Endothelial cell of umbilical vein (primary cell): ENCODE data around the gene FBXO2. TPM values are rescaled to one million over a fixed set of nuclear protein-coding genes. Genes with fewer than 3 reads are reported as not detected.

Source experiments
- BruUV-seq: library from RNA; stranded (reverse); fragments of 400-500 nt; replicated peaks from 2 replicates; lab custom pipeline; 2021; lab: Mats Ljungman, UMichigan
- CTCF ChIA-PET: fragments of 300-600, 350-600 bp; sonication (Branson Sonifier 250); formaldehyde crosslinking; loops from one replicate; lab custom pipeline; 2021; ENCODE audit warnings: antibody characterized with exemption, inconsistent platforms; lab: Charles Lee
- POLR2A ChIA-PET: fragments of 300-600, 350-600 bp; sonication (Branson Sonifier 250); formaldehyde crosslinking; loops from one replicate; lab custom pipeline; 2021; ENCODE audit warnings: antibody characterized with exemption, inconsistent platforms; lab: Charles Lee
- DNase-seq: peaks from one replicate; pipeline ENCODE4 v3.0.0-alpha.2; 2011; ENCODE audit warnings: low read depth, low spot score
- FAIRE-seq: peaks from 2 replicates; lab custom pipeline; 2011; peaks lifted over from hg19 to GRCh38; lab: Jason Lieb, UNC
- H2AFZ ChIP-seq: 2 replicates; pipeline ENCODE4 v1.6.0; 2012; ENCODE audit warnings: low read depth, low read length, control low read depth, inconsistent platforms
- H3K27ac ChIP-seq: 2 replicates; pipeline ENCODE4 v1.5.1; 2011; ENCODE audit warnings: low read depth, mild to moderate bottlenecking, control low read depth, low read length, moderate library complexity; ENCODE audit not compliant: insufficient read depth
- H3K27me3 ChIP-seq, 2 experiments: 2 replicates each; pipeline versions ENCODE4 v1.6.0 to v1.6.1; 2011; ENCODE audit warnings: low read length in 2 of 2, mixed read lengths in 1 of 2; ENCODE audit not compliant: control insufficient read depth in 2 of 2, insufficient read depth in 2 of 2
- H3K36me3 ChIP-seq, 2 experiments: 2 replicates in 1 of 2; 3 replicates in 1 of 2; pipeline ENCODE4 v1.5.1; 2011; ENCODE audit warnings: low read length in 2 of 2, mild to moderate bottlenecking in 1 of 2, moderate library complexity in 1 of 2; ENCODE audit not compliant: control insufficient read depth in 2 of 2, insufficient read depth in 2 of 2; ENCODE audit errors: extremely low read depth in 1 of 2
- H3K4me1 ChIP-seq: 3 replicates; pipeline ENCODE4 v1.5.1; 2011; ENCODE audit warnings: mild to moderate bottlenecking, low read length; ENCODE audit not compliant: control insufficient read depth, insufficient read depth; ENCODE audit errors: extremely low read depth
- H3K4me2 ChIP-seq: 2 replicates; pipeline ENCODE4 v1.6.1; 2011; ENCODE audit warnings: low read length, control low read depth, mixed read lengths; ENCODE audit not compliant: insufficient read depth
- H3K4me3 ChIP-seq, 3 experiments: fragments of 200-600 bp in 1 of 3; sonication (generic), shearing (Covaris generic) in 1 of 3; replicated peaks in 1 of 3; 2 replicates each; pipeline ENCODE4 v1.5.1; 2011 to 2016; ENCODE audit warnings: control low read depth in 3 of 3, low read length in 3 of 3, mild to moderate bottlenecking in 2 of 3, inconsistent platforms in 1 of 3, low read depth in 1 of 3, moderate library complexity in 1 of 3; ENCODE audit not compliant: insufficient read depth in 1 of 3
- H3K79me2 ChIP-seq: 2 replicates; pipeline ENCODE4 v1.6.0; 2012; ENCODE audit warnings: low read length, inconsistent platforms; ENCODE audit not compliant: control insufficient read depth, insufficient read depth
- H3K9ac ChIP-seq: replicated peaks from 2 replicates; pipeline ENCODE3; 2011; ENCODE audit warnings: low read length, control low read depth; ENCODE audit not compliant: insufficient read depth; ENCODE audit errors: extremely low read depth
- H3K9me1 ChIP-seq: replicated peaks from 3 replicates; pipeline ENCODE4 v1.6.0; 2011; ENCODE audit warnings: mild to moderate bottlenecking, low read length; ENCODE audit not compliant: control insufficient read depth, insufficient read depth; ENCODE audit errors: extremely low read depth
- H3K9me3 ChIP-seq: replicated peaks from 2 replicates; pipeline ENCODE4 v1.5.1; 2012; ENCODE audit warnings: low read length, inconsistent platforms; ENCODE audit not compliant: control insufficient read depth, insufficient read depth
- H4K20me1 ChIP-seq: replicated peaks from 2 replicates; pipeline ENCODE3; 2011; ENCODE audit warnings: mild to moderate bottlenecking, low read length; ENCODE audit not compliant: control insufficient read depth, insufficient read depth; ENCODE audit errors: extremely low read depth
- CTCF ChIP-seq, 2 donors: IDR thresholded peaks; 1 replicate in 1 of 2; 2 replicates in 1 of 2; pipeline ENCODE4 v1.5.1; 2011; ENCODE audit warnings: low read length in 2 of 2, mild to moderate bottlenecking in 2 of 2, moderate library complexity in 2 of 2, control low read depth in 1 of 2, inconsistent platforms in 1 of 2, low read depth in 1 of 2; ENCODE audit not compliant: insufficient read depth in 1 of 2; ENCODE audit errors: extremely low read depth in 1 of 2
- EZH2 ChIP-seq: IDR thresholded peaks from 2 replicates; pipeline ENCODE4 v1.6.1; 2012; ENCODE audit warnings: borderline replicate concordance, low read depth, mild to moderate bottlenecking, moderate library complexity, low read length, inconsistent platforms; ENCODE audit not compliant: severe bottlenecking
- FOS ChIP-seq: IDR thresholded peaks from 2 replicates; pipeline ENCODE4 v1.6.1; 2011; ENCODE audit warnings: mild to moderate bottlenecking, low read length, moderate library complexity, borderline replicate concordance; ENCODE audit not compliant: insufficient read depth
- GATA2 ChIP-seq: IDR thresholded peaks from 2 replicates; pipeline ENCODE4 v1.7.0; 2011; ENCODE audit warnings: low read depth, mild to moderate bottlenecking, moderate library complexity, mixed read lengths, low read length; ENCODE audit not compliant: insufficient read length, insufficient read depth
- JUN ChIP-seq: IDR thresholded peaks from 2 replicates; pipeline ENCODE4 v1.6.1; 2011; ENCODE audit warnings: borderline replicate concordance, low read depth; ENCODE audit not compliant: insufficient read length, insufficient read depth
- MYC ChIP-seq: IDR thresholded peaks from one replicate; pipeline ENCODE4 v1.6.1; 2011; ENCODE audit warnings: mild to moderate bottlenecking, low read depth, low read length
- POLR2A ChIP-seq: IDR thresholded peaks from 2 replicates; pipeline ENCODE4 v1.6.1; 2012; ENCODE audit warnings: low read depth, mild to moderate bottlenecking, control low read depth, low read length
- POLR2AphosphoS5 ChIP-seq: IDR thresholded peaks from 2 replicates; pipeline ENCODE4 v1.6.1; 2012; ENCODE audit warnings: low read depth, mild to moderate bottlenecking, control low read depth, low read length, moderate library complexity; ENCODE audit not compliant: insufficient read depth
- dilution Hi-C: fragments of 300-500 bp; cut with MboI; formaldehyde crosslinking; loops from one replicate; pipeline ENCODE4 v1.15.0; 2019; ENCODE audit warnings: low sequenced_read_pairs; ENCODE audit not compliant: extremely low pct_ligation_motif_present
- intact Hi-C: fragments of 100-400 bp; cut with micrococcal nuclease; formaldehyde crosslinking; loops from one replicate; pipeline ENCODE4 v1.10.0; 2022
- polyA plus RNA-seq, 4 experiments: library from polyadenylated mRNA; depleted of rRNA in 3 of 4; stranded (reverse) in 3 of 4; unstranded in 1 of 4; fragments of >200 nt; gene quantifications; 2 replicates each; pipeline versions ENCODE4 v1.2.1 to v1.2.3, GENCODE V29; 2011 to 2012; ENCODE audit warnings: missing spikeins in 1 of 4
- total RNA-seq: library from RNA; stranded (reverse); gene quantifications from 2 replicates; pipeline ENCODE4 v1.2.3, GENCODE V29; 2021
- TF ChIP-seq, protein P1 (sequence below): IDR thresholded peaks from 2 replicates; pipeline ENCODE4 v1.6.1; 2011; ENCODE audit not compliant: insufficient read depth, insufficient read length

The FBXO2 gene
- total and polyA plus RNA-seq, 2 donors (not counting 3 experiments of a cell fraction or from before 2014, with no cell fraction given) = 0.42 to 0.91 TPM

DNA sequence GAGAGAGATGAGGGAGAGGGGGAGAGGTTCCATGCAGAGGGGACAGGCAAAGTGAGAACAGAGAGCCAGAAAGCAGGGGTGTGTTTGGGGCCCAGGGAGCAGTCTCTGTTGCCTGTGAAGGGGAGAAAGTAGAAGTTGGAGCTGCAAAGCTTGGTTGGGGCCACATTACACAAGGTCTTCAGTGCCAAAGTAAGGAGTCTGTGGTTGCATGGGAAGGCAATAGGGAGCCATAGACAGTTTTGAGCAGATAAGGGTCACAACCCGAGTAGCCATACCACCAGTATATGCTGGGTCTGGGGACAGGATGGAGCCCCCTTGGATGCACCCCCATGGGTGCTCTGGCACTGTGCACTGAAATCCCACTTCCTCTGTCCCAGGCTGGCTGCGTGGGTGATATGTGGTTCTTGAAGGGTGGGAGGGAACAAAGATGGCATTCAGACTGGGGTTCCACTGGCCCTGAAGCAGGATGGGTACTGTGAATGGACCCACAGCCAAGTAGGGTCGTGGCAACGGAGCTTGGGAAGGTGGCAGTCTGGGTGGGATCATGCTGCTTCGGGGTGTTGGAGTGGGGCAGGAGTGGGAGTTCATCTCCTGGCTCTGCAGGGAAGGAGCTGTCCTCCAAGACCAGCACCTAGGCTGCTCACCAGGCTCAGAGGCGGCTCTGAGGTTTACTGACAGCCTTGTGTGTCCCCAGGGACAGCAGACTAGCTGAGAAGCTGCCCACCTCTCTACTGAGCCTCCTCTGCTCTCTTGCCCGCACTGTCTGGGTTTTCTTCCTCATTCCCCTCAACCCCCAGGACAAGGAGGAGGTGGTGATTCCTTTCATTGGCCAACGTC is 49.3 kb upstream of the FBXO2 start:
- POLR2A ChIA-PET = interaction anchor here (0.6 kb wide), 1 partner anchor 8 kb away, joined by 3 read pairs; no protein-coding TSS in a partner anchor
- Histone ChIP-seq H3K79me2 (no peaks in the 10 kb centered on the region), H3K27ac (no peak overlapping the region), H2AFZ (no peak overlapping the region), H3K36me3 (no peaks in the 10 kb centered on the region), H3K27me3 (peaks cover 12 to 21% of the 10 kb centered on the region in 2 experiments), H3K9me3 (no peaks in the 10 kb centered on the region), H3K9me1 (no peaks in the 10 kb centered on the region), H3K9ac (no peak overlapping the region), H3K4me1 (no peaks in the 10 kb centered on the region), H3K4me2 (no peak overlapping the region), H4K20me1 (no peaks in the 10 kb centered on the region), H3K4me3 (no peak overlapping the region)
- TF ChIP-seq JUN (no peak), MYC (no peak), POLR2AphosphoS5 (no peak), POLR2A (no peak), CTCF (IDR thresholded peaks at IDR 0.05; ENCODE audit: extremely low read depth in 1 of 2, insufficient read depth in 1 of 2, low read depth in 1 of 2, low read length in 2 of 2) (no peak), GATA2 (no peak), EZH2 (no peak), FOS (no peak)
- TF ChIP-seq, protein P1, sequence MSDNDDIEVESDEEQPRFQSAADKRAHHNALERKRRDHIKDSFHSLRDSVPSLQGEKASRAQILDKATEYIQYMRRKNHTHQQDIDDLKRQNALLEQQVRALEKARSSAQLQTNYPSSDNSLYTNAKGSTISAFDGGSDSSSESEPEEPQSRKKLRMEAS = no peak
- CTCF ChIA-PET = interaction anchor here (2.1 kb wide), 1 partner anchor 16 kb away, joined by 6 read pairs; no protein-coding TSS in a partner anchor
- intact Hi-C loops (no loop called here), dilution Hi-C loops (no loop called here)
- no TSS peak for BruUV-seq
- DNase-seq (no peak), FAIRE-seq (no peak)
